GM21390 (cell line): Measurements from ENCODE around the gene ANKRD35.
"Not testable (repeated sequence)": the region's sequence is repeated elsewhere in the genome, so short reads cannot be mapped to it uniquely, and the experiment has no call there.

Source experiments
- ATAC-seq: cut with Tn5 transposase; IDR thresholded peaks from one replicate; pipeline ENCODE4 v1.9.1; 2021; ENCODE audit not compliant: unreplicated experiment

The ANKRD35 gene

GRCh38 chr1:145885738-145886287, at the start of gene ANKRD35:
ANKRD35 (minus strand) TSS chr1:145885866; CDS start chr1:145885758, 108 bp downstream.
- ATAC-seq = peak; percentile 99

GRCh38 chr1:145932522-145933009, 46.9 kb upstream of the ANKRD35 start:
- not testable (repeated sequence) for ATAC-seq

GRCh38 chr1:145927916-145928643, 42.4 kb upstream of the ANKRD35 start:
- no peak for ATAC-seq

GRCh38 chr1:145927063-145927886, 41.6 kb upstream of the ANKRD35 start, which contains the start of gene RBM8A:
RBM8A (minus strand) TSS chr1:145927484; CDS start chr1:145927426, 58 bp downstream.
- peak; percentile 94 for ATAC-seq

GRCh38 chr1:145926686-145927062, 41.0 kb upstream of the ANKRD35 start:
- ATAC-seq = no peak

- ATAC-seq = no peak
These were observed 36.6 kb upstream of the ANKRD35 start for GRCh38 chr1:145922266-145922665.

- not testable (repeated sequence) for ATAC-seq
These were observed 34.6 kb upstream of the ANKRD35 start for GRCh38 chr1:145920297-145920696.

- no peak for ATAC-seq
These were observed 33.6 kb upstream of the ANKRD35 start for GRCh38 chr1:145918992-145919939.

GRCh38 chr1:145918144-145918991, 32.7 kb upstream of the ANKRD35 start, which contains the start of gene PEX11B:
PEX11B (minus strand) TSS chr1:145918717; CDS start chr1:145918688, 29 bp downstream.
- peak; percentile 86 for ATAC-seq

- no peak for ATAC-seq
These were observed 31.9 kb upstream of the ANKRD35 start for GRCh38 chr1:145917595-145917994.

GRCh38 chr1:145916745-145917144, 31.1 kb upstream of the ANKRD35 start:
- no peak for ATAC-seq

GRCh38 chr1:145912128-145912641, 26.5 kb upstream of the ANKRD35 start:
- no peak for ATAC-seq

- ATAC-seq = no peak
These were observed 23.0 kb upstream of the ANKRD35 start for GRCh38 chr1:145908653-145909052.

GRCh38 chr1:145906954-145907753, 21.5 kb upstream of the ANKRD35 start:
- ATAC-seq = no peak

GRCh38 chr1:145901312-145902021, 15.8 kb upstream of the ANKRD35 start:
- no peak for ATAC-seq

GRCh38 chr1:145898756-145899155, 13.1 kb upstream of the ANKRD35 start:
- ATAC-seq = no peak

GRCh38 chr1:145897969-145898368, 12.3 kb upstream of the ANKRD35 start:
- no peak for ATAC-seq

- ATAC-seq = no peak
These were observed 9.8 kb upstream of the ANKRD35 start for GRCh38 chr1:145895471-145895870.
